HG03460 (cell line): ENCODE measurements around the gene MTM1.
A peak's percentile ranks its signal among the peaks of the same experiment; 100 is the strongest.

Experiments used
- ATAC-seq: cut with Tn5 transposase; IDR thresholded peaks from one replicate; pipeline ENCODE4 v1.9.1; 2021; ENCODE audit not compliant: unreplicated experiment

The MTM1 gene

DNA sequence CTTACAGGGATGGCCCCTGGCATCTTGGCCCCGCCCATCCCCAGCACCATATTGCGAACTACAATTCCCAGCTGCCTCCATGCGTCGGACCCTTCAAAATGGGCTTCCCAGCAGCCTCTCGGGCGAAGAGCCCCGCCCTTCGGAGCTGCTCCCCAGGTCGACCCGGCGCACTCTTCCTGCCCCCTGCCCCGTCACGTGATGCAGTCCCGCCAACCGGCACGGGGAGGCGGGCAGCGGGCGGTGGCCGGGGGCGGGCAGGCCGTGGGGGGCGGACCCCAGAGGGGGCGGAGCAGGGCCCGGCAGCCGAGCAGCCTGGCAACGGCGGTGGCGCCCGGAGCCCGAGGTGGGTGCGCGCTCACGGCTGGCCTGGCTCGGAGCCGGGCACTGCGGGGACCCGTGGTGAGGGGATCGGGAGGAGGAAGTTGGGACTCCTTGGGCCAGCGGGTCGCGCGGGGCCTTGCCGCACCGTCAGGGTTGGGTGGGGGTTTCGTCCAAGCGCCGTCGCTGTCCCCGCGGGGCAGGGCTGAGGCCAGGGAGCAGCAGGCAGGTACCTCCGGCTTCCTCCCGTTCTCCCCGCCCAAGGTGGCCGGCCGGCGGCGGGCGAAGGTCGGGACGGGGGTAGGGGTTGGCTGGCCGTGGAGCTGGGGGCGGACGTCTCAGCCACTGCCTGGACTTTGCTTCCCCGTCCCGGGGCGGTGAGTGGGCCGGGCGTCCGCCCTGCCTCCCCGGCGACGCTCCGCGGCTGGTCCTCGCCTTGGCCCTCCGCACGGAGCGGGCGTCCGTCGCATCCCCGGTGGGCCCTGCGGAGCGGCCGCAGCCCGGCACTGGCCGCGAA lies at the start of gene MTM1:
MTM1 (plus strand) TSS at position 302 of the 835 bp plus-strand sequence. CDS start 23,994 bp downstream, outside the sequence.
- peak; percentile 88 for ATAC-seq

DNA sequence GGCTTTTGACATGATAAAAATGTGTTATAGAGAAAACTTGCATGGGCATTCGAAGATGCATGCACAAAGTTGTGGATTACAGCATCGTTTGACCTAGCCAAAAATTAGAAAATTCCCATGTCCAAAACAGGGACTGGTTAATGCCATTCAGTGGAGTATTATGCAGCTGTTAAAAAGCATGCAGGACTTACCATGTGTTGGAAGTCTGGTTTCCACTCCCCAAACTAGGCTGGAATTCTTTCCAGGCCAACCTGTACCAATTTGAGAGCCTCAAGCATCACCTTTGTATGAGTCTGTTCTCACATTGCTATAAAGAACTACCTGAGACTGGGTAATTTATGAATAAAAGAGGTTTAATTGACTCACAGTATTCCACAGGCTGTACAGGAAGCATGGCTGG lies 45.9 kb upstream of the MTM1 start:
- ATAC-seq = no peak

DNA sequence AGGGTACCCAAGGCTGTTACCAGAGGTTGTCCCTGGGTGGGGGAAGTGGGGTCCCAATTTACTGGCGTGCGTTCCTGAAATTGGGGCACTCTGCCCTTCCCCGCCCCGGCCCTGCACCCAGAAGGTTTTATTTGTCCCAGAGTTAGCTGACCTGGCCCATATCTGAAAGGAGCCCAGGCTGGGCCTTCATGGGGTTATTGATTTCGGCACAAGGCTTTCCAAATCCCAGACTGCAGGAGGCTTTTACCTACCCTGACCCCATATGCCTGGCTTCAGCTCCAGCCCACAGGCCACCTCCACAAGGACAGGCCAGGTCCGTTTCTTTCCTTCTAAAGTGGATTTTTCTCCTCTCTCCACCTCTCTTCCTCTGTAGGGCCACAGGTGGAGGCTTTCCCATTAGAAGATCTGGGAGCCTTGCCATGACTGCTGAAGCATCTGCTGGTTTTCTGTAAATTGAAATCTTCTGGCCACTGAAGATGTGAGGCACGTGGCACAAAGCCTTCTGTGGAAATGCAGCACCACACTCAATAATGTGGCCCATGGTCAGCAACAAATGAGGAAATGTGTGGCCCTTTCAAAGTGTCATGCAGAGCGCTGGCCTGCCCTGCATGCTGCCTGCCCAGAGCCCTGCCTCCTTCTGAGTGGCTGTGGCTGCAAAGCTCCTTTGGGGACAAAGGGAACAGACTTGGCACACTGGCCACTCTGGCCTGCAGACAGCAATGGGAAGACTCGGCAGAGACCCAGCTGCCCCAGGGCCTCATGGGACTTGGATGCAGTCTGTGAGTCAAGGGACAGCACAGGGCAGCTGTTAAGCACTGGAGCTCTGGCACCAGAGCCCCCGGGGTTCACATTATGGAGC lies 43.1 kb upstream of the MTM1 start:
- ATAC-seq = no peak

DNA sequence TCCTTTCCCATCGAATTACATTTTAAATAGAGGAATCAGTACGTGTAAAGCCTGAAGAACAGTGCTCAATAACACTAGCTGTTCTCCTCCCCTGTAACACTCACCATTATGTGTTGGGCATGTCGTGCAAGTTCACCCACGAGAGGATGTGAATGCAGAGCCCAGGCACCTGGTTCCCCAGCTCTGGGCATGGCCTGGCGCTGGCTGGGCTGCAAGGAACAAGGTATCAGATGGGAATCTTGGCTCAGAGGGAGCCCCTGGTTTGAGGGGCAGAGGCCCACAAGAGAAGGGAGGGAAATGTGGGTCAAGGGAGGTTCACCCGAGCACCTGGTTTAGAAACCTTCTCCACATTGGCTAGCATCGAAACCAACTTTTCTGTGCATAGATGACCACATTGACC lies 41.7 kb upstream of the MTM1 start:
- no peak for ATAC-seq

DNA sequence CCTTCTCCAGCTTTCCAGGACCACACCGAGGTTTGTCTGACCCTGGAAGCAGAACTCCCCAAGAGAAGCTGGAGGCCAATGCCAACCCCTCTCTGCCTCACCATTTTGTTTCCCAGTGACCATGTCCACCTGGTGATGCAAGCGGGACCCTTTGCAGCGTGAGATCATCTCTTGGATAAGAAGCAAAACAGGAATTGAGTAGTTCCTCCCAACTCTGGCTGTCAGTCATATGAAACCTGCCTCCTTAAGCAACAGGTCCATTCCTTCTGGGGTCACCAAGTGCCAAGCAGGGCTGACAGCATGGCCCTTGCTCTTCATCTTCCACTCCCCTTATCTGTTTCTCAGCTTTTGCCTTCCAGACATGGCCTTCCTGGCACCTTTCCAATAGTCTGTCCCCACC lies 41.3 kb upstream of the MTM1 start:
- ATAC-seq = no peak

DNA sequence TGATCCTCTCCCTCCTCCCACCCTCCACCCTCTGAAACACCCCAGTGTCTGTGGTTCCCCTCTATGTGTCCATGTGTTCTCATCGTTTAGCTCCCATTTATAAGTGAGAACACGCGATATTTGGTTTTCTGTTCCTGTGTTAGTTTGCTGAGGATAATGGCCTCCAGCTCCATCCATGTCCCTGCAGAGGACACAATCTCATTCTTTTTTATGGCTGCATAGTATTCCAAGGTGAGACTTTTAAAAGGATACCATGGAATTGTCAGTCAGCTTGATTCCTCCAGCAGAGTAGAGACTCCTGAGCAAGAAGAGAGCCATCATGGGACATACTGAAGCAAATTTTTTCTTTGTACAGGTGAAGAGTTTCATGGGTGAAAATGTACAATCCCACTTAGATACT lies 38.8 kb upstream of the MTM1 start:
- ATAC-seq = no peak

DNA sequence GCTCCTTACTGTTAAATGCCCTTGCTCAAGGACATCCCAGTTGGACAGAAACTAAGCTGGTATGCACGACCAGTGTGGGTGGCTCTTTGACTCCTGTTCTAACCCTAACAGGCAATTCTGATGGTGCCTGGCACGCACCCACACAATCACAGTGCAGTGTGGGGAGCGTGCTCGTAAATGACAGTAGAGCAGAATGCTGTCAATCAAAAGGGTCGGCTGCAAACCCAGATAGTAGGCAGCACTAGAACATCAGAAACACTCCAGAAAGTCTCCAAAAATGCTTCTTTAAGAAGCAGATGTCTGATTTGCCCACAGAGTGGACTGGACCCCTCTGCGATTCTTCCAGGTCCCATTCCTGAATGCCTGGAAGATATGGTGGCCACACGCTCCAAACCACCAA lies 37.6 kb upstream of the MTM1 start:
- no peak for ATAC-seq

DNA sequence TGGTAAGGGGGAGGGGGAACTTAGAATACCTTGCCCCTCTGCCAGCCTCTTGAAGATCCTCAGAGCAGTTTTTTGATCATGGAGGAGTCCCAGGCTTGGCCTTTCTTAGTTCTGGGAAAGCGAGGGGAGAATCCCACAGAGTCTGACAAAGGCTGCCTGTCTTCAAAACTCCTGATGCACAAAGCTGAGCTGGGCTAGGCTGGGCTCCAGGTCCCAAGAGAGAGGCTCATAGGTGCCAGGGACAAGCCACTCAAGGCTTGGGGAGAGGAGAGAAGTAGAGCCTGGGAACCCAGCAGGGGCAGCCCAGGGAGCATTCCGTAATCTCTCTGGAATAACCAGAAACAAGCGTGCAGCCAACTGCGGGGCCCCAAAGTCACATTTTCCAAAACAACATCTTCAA lies 37.0 kb upstream of the MTM1 start:
- ATAC-seq = no peak

DNA sequence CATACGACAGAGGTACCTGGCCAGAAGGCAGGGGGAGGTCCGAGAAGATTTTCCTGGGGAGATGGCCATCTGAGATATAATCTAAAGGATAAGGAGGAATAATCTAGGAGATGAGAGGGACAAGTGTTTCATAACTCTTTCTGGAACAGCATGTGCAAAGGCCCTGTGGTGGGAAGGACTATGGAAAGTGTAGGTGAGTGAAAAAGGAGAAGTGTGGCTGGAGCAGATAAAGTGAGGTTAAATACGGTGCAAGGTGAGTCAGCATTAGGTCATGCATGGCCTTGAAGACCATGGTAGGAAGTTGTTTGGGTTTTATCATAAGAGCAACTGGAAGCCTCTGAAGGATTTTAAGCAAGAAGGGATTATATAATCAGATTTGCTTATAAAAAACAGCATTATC lies 34.6 kb upstream of the MTM1 start:
- ATAC-seq = no peak

DNA sequence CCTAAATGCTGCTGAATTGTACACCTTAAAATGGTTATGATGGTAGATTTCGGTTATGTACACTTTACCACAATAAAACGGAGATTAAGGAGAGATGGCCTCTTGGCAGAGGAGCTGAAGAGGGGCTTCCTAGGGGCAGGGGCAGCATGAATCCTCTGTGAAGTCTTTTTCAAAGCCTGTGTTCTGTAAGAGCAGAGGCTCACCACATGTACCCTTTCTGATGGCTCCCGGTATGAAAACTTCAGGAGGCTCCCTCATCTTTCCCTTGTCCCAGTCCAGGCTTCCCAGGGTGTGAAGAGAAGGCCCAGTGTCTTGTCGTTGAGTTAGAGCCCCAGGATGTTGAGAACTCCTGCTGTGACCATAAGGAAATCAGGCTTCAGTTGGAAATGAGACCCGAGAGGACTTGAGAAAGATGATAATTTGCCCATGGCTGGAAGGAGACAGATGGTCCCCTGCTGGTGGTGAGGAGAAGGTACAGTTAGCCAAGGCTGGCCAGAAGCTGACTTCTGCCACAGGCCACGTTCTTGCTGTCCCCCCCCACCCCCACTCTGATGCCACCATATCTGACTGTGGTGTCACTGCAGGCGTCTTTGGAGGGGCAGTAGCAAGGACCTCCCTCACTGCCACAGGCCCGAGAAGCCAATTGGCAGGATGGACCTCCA lies 31.8 kb upstream of the MTM1 start:
- no peak for ATAC-seq

DNA sequence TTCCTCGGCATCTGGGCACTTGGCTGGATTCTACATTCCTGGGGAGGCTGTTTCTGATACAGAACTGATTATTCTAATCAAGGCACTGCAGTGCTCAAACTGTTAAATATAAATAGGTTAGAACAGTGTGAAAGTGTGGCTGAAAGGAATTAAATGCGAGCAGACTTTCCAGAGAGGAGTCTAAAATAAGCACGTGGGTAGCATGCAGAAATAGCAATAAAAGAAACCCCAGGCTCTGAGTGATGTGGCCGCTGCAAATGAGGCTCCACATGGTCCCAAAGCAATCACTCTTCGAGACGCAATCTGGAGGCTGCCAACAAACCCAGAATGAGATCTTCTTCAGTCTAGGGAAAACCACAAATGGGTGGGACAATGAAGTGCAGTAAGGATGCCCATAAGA lies 30.6 kb upstream of the MTM1 start:
- ATAC-seq = no peak

DNA sequence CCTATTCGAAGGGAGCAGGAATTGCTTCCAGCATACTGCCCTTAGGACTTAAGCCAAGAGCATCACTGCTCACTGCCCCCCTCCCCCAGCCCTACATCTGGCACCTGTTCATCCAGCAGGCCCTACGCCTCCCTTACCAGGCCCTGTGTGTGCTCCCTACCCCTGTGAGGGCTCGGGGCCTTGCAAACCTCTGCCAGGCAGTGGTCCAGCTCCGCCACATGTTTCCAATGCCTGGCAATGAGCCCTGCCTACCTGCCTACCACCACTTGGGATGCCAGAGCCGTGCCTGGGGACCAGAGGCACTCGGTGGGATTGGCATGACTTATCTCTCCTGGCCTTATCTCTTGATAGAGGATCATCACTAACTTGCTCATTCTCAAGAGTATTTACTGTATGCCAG lies 27.5 kb upstream of the MTM1 start:
- ATAC-seq = no peak

DNA sequence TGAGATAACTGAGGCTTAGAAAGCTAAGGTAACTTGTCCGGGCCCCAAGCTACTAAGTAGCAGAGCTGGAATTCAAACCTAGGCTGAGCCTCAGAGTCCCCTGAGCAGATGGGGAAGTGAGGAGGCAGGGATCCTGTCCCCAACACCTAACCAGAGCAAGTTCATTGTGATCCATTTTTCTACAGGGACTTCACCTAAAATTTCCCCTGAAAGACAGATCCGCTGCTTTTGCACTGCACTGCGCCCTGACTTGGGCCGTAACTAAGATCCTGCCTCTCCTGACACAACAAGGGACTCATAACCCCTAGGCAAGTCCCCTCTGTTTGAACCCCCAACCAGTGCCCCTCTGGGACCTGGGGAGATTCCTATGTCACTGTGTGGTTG lies 25.6 kb upstream of the MTM1 start:
- no peak for ATAC-seq

DNA sequence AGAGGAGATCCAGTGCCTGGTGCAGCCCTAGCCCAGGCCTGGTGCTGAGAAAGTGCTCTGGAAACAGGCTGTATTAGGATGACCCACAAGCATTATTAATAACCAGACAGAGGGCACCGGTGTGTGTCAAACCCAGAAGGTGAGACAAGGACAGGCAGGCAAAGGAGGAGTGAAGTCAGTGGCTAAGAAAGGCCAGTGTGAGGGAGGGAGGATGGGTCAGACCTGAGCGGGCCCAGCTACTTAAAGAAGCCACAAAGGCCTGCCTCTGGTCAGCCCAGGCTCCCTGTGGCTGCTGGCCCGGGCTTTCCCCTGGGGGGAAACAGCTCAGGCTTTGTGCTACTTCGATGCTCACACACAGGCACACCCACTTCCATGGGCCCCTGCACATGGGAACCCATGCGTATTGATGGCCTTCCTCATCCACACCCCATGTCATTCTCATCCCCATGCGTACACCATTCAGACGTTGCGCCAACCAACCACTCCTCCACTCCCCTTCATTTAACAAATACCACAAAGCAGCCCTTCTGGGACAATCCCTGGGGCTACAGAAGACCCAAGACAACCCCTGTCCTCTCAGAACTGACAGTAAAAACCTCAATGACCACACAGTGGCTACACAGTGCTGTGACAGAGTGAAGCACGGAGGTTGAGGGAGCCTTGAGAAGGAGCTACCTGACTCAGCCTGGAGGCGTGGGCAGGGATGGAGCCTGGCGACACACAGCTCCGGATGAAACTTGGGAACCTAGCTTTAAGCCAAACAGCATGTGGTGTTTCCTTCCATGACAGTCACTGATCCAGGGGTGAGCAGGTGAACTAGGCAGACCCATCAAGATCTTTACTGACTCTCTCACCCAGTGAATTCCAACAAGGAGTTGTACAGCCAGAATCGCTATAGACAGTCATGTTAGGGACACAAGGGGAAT lies 24.9 kb upstream of the MTM1 start:
- peak; percentile 42 for ATAC-seq

DNA sequence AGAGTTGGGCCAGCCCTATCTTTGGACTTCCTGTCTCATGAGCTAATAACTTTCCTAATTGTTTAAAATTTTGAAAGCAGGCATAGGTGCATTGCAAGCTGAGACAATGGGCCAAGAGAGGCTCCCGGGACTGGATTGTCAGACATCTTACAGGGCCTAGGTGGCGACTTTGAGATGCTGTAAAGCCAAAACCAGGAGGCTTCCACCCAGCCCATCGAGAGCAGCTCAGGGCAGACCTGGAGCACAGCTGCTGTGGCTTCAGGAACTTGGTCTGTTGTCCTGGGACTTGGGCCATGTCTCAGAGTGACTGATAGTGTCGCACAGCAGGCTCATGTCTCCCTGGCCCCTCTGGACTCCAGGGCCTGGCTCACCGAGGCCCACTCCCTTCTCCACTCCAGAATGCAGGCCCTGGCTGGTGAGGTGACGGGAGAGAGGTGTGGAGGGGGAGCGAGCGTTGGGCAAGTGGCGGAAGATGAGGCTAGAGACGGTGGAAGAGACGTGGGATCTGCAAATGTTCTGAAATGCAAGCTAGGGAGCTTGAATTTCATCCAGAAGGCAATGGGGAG lies 24.1 kb upstream of the MTM1 start:
- ATAC-seq = no peak

DNA sequence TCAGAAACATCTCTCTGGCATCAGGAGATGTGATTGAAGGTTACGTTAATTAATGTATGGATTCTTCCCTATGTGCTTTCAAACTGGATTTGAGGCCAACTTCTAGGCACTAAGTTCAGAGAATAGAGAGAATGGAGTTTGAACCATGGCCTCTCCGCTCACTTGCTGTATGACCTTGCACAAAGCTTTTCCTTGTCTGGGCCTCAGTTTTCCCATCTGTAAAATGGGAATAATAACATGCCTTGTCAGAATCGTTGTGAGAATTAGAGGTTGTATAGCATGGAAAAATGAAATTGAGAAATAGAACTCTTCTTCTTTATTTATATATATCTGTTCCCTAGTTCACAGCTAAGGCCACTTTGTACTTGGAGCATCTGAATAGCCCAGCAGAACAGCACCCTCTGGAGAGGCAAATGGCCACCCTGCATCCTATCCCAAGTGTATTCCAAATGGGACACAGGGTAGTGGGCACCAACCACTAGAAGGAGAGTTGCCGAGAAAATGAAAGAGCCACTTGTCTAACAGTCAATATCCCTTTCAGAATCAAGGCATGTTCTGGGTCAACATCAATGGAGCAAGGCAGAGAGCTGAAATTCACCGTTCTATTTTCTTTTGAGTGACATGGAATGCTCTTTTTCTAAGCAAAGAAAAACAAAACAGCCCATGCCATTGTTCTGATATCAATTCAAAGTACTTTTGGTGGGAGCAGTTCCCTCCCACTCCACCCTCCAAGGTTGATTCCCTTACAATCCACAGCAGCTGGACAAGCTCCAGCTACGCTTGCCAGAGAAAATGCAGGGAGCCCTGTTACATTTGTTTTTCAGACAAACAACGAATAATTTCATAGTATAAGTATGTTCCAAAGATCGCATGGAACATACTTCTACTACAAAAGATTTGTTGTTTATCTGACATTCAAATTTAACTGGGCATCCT lies 23.3 kb upstream of the MTM1 start:
- no peak for ATAC-seq

DNA sequence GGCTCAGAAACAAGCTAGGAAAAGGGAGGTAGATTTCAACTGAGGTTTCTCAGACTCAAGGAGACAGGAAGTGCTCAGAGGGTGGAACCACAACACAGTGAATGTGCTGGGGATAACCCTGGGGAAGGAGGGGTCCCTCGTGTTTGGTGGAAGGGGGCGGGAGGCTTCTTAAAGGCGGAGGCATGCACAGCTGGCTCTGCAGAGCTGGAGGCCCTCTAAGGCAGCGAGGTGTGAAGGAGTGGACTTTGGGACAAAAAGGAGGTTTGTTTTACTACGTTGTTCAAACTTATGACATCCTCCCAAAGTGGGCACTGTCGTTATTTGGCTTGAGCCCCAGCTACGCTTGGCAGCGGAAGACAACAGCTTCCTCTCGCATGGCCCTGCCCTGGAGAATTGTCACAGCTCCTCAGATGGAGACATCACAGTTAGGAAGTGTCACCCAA lies 21.7 kb upstream of the MTM1 start:
- ATAC-seq = no peak

DNA sequence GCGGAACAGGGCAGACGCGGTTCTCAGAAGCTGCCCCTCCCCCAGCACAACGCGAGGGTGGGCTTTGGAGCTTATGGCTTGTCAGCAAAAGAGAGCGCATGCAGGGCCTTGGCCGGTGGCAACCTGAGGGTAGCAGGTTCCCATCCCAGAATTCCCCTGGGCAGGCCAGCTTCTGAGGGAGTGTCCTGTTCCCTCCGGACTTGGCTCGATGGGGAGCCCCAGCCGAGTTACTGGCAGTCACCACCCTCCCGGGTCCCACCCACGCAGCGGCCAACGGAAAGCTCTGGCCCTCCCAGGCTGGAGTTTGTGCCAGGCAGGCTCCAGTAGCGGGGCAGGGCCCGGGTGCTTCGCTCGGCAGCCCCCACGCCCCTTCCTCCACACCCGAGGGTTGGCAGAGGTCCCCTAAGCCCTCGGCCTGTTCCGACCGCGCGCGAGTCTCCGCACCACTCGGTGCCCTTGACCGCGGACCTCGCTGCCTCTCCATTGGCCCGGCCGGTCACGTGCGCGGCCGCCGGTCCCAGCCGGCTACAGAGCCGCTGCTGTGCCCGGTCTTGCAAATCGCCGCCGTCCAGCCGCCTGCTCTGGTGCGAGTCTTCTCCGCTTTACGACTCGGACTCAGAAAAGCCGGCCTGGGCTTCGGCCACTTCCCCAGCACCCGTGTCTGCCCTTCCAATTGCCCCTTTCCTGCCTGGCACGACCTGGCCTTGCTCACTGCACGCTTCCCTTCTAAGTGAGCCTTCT lies 20.9 kb upstream of the MTM1 start:
- peak; percentile 57 for ATAC-seq
